PFSK-1 (cell line): Measurements from ENCODE around the gene HOXC6.

Experiments
- FOXP2 ChIP-seq: optimal IDR thresholded peaks from 2 replicates; pipeline ENCODE3; 2011; ENCODE audit warnings: borderline replicate concordance, control low read depth, inconsistent platforms; ENCODE audit not compliant: insufficient read depth; ENCODE audit errors: extremely low read length, extremely low read depth
- POLR2AphosphoS5 ChIP-seq: IDR thresholded peaks from 2 replicates; pipeline ENCODE4 v1.6.1; 2012; ENCODE audit warnings: low read depth, mild to moderate bottlenecking, control low read depth, low read length, moderate library complexity
- SIN3A ChIP-seq: IDR thresholded peaks from 2 replicates; pipeline ENCODE4 v1.6.1; 2012; ENCODE audit warnings: mild to moderate bottlenecking, low read length, moderate library complexity, borderline replicate concordance; ENCODE audit not compliant: insufficient read depth
- TAF1 ChIP-seq: IDR thresholded peaks from 2 replicates; pipeline ENCODE4 v1.6.1; 2012; ENCODE audit warnings: low read length, control low read depth, borderline replicate concordance; ENCODE audit not compliant: insufficient read depth
- TF ChIP-seq, protein P1 (sequence below), 2 experiments: IDR thresholded peaks; 2 replicates each; pipeline versions ENCODE4 v1.6.1 to v1.8.0; 2011 to 2012; ENCODE audit warnings: low read depth in 2 of 2, low read length in 2 of 2, control low read depth in 1 of 2, inconsistent platforms in 1 of 2, mild to moderate bottlenecking in 1 of 2, moderate library complexity in 1 of 2; ENCODE audit not compliant: insufficient read depth in 1 of 2

Gene HOXC6

DNA sequence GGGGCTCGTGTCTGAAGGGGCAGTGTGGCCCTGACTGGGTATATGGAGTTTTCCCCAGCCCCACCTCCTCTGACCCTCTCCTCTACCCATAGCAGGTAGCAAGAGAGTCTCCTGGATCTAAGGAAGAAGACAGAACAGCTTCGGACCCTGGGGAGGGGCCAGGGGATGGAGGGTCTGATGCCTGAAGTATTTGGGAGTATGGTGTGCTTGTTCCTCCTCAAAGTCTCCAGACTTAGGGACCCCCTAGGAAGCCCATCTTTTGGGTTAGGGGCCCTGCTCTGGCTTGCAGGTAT lies 20.0 kb upstream of the HOXC6 start:
- TF ChIP-seq SIN3A (no peak), POLR2AphosphoS5 (no peak), FOXP2 (no peak), TAF1 (no peak)
- TF ChIP-seq, protein P1, sequence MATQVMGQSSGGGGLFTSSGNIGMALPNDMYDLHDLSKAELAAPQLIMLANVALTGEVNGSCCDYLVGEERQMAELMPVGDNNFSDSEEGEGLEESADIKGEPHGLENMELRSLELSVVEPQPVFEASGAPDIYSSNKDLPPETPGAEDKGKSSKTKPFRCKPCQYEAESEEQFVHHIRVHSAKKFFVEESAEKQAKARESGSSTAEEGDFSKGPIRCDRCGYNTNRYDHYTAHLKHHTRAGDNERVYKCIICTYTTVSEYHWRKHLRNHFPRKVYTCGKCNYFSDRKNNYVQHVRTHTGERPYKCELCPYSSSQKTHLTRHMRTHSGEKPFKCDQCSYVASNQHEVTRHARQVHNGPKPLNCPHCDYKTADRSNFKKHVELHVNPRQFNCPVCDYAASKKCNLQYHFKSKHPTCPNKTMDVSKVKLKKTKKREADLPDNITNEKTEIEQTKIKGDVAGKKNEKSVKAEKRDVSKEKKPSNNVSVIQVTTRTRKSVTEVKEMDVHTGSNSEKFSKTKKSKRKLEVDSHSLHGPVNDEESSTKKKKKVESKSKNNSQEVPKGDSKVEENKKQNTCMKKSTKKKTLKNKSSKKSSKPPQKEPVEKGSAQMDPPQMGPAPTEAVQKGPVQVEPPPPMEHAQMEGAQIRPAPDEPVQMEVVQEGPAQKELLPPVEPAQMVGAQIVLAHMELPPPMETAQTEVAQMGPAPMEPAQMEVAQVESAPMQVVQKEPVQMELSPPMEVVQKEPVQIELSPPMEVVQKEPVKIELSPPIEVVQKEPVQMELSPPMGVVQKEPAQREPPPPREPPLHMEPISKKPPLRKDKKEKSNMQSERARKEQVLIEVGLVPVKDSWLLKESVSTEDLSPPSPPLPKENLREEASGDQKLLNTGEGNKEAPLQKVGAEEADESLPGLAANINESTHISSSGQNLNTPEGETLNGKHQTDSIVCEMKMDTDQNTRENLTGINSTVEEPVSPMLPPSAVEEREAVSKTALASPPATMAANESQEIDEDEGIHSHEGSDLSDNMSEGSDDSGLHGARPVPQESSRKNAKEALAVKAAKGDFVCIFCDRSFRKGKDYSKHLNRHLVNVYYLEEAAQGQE (IDR thresholded peaks at IDR 0.05; ENCODE audit: insufficient read depth in 1 of 2, low read depth in 2 of 2, low read length in 2 of 2), result no peak

DNA sequence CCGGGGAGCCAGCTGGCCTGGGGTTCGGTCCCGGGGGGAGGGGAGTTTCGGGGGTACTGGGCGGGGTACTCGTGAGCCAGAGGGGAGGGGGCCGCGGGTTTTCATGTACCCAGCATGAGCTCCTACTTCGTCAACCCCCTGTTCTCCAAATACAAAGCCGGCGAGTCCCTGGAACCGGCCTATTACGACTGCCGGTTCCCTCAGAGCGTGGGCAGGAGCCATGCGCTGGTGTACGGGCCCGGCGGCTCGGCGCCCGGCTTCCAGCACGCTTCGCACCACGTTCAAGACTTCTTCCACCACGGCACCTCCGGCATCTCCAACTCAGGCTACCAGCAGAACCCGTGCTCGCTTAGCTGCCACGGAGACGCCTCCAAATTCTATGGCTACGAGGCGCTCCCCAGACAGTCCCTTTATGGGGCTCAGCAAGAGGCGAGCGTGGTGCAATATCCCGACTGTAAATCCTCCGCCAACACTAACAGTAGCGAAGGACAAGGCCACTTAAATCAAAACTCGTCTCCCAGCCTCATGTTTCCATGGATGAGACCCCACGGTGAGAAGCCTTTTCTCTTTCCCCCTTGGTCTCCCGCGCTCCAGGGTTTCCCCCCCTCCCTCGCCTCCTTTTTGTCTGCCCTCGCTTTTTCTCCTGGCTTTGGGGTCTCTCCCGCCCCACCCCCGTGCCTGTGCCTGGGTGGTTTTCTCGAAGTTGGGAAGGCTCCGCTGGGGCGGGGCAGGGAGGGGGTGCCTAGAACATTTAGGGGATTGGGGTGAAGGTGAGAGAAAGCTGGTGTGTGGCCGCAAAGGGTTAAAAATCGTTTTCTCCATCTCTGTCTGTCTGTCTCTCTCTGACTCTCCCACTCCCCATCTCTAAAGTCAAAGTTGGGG lies 18.8 kb upstream of the HOXC6 start:
- TF ChIP-seq FOXP2 (no peak), POLR2AphosphoS5 (no peak), TAF1 (no peak), SIN3A (no peak)
- TF ChIP-seq, protein P1 (IDR thresholded peaks at IDR 0.05; ENCODE audit: insufficient read depth in 1 of 2, low read depth in 2 of 2, low read length in 2 of 2), result no peak

DNA sequence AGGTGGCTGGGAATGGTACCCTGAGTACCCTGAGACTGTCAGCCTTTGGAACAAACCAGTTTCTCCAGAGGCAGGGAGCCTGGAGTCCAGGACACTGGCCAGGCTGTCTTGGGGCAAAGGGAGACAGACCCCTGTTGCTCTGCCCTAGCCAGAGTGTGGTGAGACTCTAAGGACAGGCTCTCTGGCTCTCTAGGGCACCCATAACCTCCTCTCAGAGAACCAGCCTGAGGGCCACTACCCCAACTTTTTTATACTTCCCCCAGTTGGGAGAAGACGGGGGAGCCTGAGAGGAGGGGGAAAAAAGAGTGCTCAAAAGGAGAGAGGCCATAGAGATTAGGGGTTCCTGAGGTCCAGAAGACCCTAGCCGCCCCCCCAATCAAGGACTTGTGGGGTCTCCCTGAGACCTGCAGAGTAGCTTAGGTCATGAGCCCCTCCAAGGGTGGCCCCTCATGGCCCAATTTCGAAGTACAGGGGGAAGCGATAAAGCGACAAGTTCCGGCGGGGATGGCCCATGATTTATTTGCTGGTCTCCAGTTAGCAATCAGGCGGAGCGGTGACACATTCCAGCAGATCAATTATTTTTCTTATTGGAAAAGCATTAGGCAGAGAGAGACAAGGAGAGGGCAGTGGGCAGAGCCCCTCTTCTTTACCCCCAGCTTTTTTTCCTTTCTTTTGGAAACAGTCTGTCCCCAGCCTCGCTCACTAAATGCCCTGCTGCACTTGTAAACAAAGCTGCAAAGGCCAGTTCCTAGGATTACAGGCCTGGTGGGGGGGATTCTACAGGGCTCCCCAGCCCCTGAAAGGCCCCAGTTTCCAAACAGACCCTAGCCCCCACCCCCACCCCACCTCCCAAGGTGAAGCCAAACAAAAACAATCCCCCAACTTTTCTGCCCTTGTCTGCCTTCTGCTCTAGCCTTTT lies 17.9 kb upstream of the HOXC6 start:
- TF ChIP-seq, protein P1 (IDR thresholded peaks at IDR 0.05; ENCODE audit: insufficient read depth in 1 of 2, low read depth in 2 of 2, low read length in 2 of 2), result no peak
- TF ChIP-seq SIN3A (no peak), POLR2AphosphoS5 (no peak), TAF1 (no peak), FOXP2 (no peak)

DNA sequence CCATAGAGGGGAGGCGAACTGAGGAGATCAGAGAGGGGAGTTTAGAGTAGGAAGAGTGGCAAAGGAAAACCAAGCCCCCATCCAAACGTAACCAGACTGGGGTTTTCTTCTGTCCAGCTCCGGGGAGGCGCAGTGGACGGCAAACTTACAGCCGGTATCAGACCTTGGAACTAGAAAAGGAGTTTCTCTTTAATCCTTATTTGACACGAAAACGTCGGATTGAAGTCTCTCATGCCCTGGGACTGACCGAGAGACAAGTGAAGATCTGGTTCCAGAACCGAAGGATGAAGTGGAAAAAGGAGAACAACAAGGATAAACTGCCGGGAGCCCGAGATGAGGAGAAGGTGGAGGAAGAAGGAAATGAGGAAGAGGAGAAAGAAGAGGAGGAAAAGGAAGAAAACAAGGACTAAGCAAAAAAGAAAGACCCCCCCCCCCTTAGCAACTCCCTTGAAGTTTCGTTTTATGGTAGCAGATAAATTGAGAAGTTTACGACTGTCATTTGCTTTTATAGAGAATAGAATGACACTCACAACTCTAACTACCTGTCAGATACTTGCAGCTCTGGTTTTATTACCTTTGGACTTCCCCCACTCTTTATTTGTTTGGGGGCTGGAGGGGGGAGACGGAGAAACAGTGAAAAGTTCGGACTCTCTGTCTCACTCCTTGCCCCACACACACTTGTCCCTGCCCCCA lies 17.1 kb upstream of the HOXC6 start:
- TF ChIP-seq TAF1, result no peak
- TF ChIP-seq, protein P1 (IDR thresholded peaks at IDR 0.05; ENCODE audit: insufficient read depth in 1 of 2, low read depth in 2 of 2, low read length in 2 of 2), result no peak
